ENCODE data around the gene ZNF182.
"Not testable (repeated sequence)": the region's sequence is repeated elsewhere in the genome, so short reads cannot be mapped to it uniquely, and the experiment has no call there.

DNA sequence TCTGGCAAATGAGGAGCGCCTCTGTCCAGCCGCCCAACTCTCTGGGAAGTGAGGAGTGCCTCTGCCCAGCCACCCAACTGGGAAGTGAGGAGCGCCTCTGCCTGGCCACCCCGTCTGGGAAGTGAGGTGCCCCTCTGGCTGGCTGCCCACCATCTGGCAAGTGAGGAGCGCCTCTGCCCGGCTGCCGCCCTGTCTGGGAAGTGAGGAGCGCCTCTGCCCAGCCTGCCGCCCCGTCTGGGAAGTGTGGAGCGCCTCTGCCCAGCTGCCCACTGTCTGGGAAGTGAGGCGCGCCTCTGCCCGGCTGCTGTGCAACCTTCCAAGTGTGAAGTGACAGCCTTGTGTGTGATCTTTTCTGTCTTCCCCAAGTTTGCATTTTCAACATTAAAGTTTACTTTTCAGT, 38.3 kb downstream of the ZNF182 start:
- TF ChIP-seq, protein P1, sequence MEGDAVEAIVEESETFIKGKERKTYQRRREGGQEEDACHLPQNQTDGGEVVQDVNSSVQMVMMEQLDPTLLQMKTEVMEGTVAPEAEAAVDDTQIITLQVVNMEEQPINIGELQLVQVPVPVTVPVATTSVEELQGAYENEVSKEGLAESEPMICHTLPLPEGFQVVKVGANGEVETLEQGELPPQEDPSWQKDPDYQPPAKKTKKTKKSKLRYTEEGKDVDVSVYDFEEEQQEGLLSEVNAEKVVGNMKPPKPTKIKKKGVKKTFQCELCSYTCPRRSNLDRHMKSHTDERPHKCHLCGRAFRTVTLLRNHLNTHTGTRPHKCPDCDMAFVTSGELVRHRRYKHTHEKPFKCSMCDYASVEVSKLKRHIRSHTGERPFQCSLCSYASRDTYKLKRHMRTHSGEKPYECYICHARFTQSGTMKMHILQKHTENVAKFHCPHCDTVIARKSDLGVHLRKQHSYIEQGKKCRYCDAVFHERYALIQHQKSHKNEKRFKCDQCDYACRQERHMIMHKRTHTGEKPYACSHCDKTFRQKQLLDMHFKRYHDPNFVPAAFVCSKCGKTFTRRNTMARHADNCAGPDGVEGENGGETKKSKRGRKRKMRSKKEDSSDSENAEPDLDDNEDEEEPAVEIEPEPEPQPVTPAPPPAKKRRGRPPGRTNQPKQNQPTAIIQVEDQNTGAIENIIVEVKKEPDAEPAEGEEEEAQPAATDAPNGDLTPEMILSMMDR (conservative IDR thresholded peaks at IDR 0.05; ENCODE audit: low read depth in 2 of 2): not testable (repeated sequence)
- TF ChIP-seq POLR2AphosphoS5 (IDR thresholded peaks at IDR 0.05; ENCODE audit: low read depth); EZH2 (IDR thresholded peaks at IDR 0.05; ENCODE audit: low read depth, unreplicated experiment); ZNF331 (CRISPR knock-in tag; IDR thresholded peaks at IDR 0.05; ENCODE audit: low read depth); JUNB (IDR thresholded peaks at IDR 0.05; ENCODE audit: unreplicated experiment); EZH2phosphoT487 (IDR thresholded peaks at IDR 0.05; ENCODE audit: unreplicated experiment); CREB1 (CRISPR knock-in tag; IDR thresholded peaks at IDR 0.05; ENCODE audit: low read depth); ZNF114 (CRISPR knock-in tag; IDR thresholded peaks at IDR 0.05): not testable (repeated sequence)
- TF ChIP-seq, protein P2, sequence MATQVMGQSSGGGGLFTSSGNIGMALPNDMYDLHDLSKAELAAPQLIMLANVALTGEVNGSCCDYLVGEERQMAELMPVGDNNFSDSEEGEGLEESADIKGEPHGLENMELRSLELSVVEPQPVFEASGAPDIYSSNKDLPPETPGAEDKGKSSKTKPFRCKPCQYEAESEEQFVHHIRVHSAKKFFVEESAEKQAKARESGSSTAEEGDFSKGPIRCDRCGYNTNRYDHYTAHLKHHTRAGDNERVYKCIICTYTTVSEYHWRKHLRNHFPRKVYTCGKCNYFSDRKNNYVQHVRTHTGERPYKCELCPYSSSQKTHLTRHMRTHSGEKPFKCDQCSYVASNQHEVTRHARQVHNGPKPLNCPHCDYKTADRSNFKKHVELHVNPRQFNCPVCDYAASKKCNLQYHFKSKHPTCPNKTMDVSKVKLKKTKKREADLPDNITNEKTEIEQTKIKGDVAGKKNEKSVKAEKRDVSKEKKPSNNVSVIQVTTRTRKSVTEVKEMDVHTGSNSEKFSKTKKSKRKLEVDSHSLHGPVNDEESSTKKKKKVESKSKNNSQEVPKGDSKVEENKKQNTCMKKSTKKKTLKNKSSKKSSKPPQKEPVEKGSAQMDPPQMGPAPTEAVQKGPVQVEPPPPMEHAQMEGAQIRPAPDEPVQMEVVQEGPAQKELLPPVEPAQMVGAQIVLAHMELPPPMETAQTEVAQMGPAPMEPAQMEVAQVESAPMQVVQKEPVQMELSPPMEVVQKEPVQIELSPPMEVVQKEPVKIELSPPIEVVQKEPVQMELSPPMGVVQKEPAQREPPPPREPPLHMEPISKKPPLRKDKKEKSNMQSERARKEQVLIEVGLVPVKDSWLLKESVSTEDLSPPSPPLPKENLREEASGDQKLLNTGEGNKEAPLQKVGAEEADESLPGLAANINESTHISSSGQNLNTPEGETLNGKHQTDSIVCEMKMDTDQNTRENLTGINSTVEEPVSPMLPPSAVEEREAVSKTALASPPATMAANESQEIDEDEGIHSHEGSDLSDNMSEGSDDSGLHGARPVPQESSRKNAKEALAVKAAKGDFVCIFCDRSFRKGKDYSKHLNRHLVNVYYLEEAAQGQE (IDR thresholded peaks at IDR 0.05; ENCODE audit: unreplicated experiment): not testable (repeated sequence)
- TF ChIP-seq, protein P3, sequence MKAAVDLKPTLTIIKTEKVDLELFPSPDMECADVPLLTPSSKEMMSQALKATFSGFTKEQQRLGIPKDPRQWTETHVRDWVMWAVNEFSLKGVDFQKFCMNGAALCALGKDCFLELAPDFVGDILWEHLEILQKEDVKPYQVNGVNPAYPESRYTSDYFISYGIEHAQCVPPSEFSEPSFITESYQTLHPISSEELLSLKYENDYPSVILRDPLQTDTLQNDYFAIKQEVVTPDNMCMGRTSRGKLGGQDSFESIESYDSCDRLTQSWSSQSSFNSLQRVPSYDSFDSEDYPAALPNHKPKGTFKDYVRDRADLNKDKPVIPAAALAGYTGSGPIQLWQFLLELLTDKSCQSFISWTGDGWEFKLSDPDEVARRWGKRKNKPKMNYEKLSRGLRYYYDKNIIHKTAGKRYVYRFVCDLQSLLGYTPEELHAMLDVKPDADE (IDR thresholded peaks at IDR 0.05): not testable (repeated sequence)

Data from GM23338 (cell line).